Psoas muscle (tissue), 8 donors: ENCODE results near the gene DYNC1LI1. TPM values are rescaled to one million over a fixed set of nuclear protein-coding genes. Genes with fewer than 3 reads are reported as not detected.

Source experiments
- ATAC-seq, 4 donors: fragments of 200-7000 bp; cut with Tn5 transposase; one replicate each; pipeline ENCODE4 v1.9.1; 2020; ENCODE audit warnings: moderate library complexity in 3 of 4, mild to moderate bottlenecking in 2 of 4
- DNase-seq, 2 donors: peaks; one replicate each; pipeline ENCODE4 v3.0.0-alpha.2; 2020
- H3K27ac ChIP-seq: fragments of 200-600 bp; one replicate; pipeline ENCODE4 v1.8.0; 2022
- H3K27me3 ChIP-seq, 3 donors: fragments of 200-600 bp in 1 of 3; one replicate each; pipeline versions ENCODE4 v1.6.1 to v1.8.0; 2013 to 2022; ENCODE audit warnings: low read length in 2 of 3, mild to moderate bottlenecking in 2 of 3, moderate library complexity in 1 of 3; ENCODE audit not compliant: insufficient read depth in 3 of 3
- H3K36me3 ChIP-seq, 2 donors: fragments of 200-600 bp in 1 of 2; one replicate each; pipeline versions ENCODE4 v1.6.1 to v1.8.0; 2013 to 2022; ENCODE audit warnings: low read depth in 1 of 2, mild to moderate bottlenecking in 1 of 2, moderate library complexity in 1 of 2; ENCODE audit not compliant: insufficient read depth in 1 of 2
- H3K4me1 ChIP-seq: fragments of 200-600 bp; one replicate; pipeline ENCODE4 v1.8.0; 2022
- H3K4me3 ChIP-seq: fragments of 200-600 bp; one replicate; pipeline ENCODE4 v1.8.0; 2022; ENCODE audit warnings: mild to moderate bottlenecking
- H3K9me3 ChIP-seq: fragments of 200-600 bp; one replicate; pipeline ENCODE4 v1.8.0; 2022
- WGBS, 3 donors: extraction: QIAGEN DNeasy Blood & Tissue Kit; methylation state at CpG; one replicate each; pipeline versions ENCODE4 v1.1.6 to v1.1.7; 2013; 5-methylcytosine and 5-hydroxymethylcytosine counted together
- intact Hi-C, 2 donors: fragments of 100-400 bp; cut with DNase I; formaldehyde crosslinking; loops; one replicate each; pipeline versions ENCODE4 v1.11.0 to v1.14.2; 2022
- polyA plus RNA-seq, 3 donors: library from polyadenylated mRNA; stranded (reverse); fragments of 200-250 nt; gene quantifications; one replicate each; pipeline ENCODE4 v1.2.3, GENCODE V29; 2013
- total RNA-seq, 4 donors: library from RNA; stranded (reverse); fragmentation: NEBNext Ultra II Directional in 2 of 4; extraction: Animal tissue kit (Norgen Biotek cat#: 25700) in 2 of 4; gene quantifications; one replicate each; pipeline versions ENCODE4 v1.2.1 to v1.2.4, GENCODE V29; 2021 to 2023
- TF ChIP-seq, protein P1 (sequence below): fragments of 200-600 bp; IDR thresholded peaks from one replicate; pipeline ENCODE4 v1.8.0; 2022; ENCODE audit warnings: antibody characterized with exemption
- donor health status: healthy with polysubstance abuse.
- donor health status: DM: no; HTN: no; CAD: no; lungs with moderate emphysema.
- donor health status: Bipolar disorder and iron deficiency.
- donor health status: healthy.
- donor health status: DM: yes; HTN: yes; CAD: no.
- donor health status: DM: no; HTN: no; CAD: no.
- donor health status: DM: no; HTN: no; CAD: no.
- donor health status: DM: yes; HTN: yes; CAD: no.

Gene DYNC1LI1
- total and polyA plus RNA-seq, 7 donors: 37.4 to 56.8 (median 47.3) TPM

DNA sequence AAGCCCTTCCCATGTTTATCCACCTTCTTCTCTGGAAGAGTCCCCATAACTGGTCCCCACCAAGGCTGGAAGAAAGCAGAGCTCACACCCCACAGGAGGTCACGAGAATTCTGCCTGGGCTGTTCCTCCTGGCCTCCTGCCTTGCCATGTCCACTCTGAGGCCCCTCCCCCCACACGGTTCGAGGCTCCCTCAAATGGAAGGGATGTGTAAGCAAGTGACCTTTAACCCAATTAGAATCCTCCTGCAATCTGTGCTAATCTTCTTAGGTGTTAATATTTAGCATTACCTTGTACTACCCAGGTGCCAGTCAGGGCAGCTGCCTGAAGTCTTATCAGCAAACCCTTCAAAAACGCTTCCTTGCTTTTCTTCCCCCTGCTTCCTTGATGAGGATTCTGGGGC is 32.4 kb upstream of the DYNC1LI1 start:
- no peaks in the 10 kb centered on the region for H3K27me3 ChIP-seq
- intact Hi-C loops: no loop called here
- no peak overlapping the region for H3K27ac ChIP-seq
- ATAC-seq (no peak), DNase-seq (no peak)
- no peak overlapping the region for H3K4me3 ChIP-seq
- no peaks in the 10 kb centered on the region for H3K4me1 ChIP-seq
- H3K9me3 ChIP-seq: no peaks in the 10 kb centered on the region
- H3K36me3 ChIP-seq: no peaks in the 10 kb centered on the region
- TF ChIP-seq, protein P1, sequence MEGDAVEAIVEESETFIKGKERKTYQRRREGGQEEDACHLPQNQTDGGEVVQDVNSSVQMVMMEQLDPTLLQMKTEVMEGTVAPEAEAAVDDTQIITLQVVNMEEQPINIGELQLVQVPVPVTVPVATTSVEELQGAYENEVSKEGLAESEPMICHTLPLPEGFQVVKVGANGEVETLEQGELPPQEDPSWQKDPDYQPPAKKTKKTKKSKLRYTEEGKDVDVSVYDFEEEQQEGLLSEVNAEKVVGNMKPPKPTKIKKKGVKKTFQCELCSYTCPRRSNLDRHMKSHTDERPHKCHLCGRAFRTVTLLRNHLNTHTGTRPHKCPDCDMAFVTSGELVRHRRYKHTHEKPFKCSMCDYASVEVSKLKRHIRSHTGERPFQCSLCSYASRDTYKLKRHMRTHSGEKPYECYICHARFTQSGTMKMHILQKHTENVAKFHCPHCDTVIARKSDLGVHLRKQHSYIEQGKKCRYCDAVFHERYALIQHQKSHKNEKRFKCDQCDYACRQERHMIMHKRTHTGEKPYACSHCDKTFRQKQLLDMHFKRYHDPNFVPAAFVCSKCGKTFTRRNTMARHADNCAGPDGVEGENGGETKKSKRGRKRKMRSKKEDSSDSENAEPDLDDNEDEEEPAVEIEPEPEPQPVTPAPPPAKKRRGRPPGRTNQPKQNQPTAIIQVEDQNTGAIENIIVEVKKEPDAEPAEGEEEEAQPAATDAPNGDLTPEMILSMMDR: no peak
- WGBS, 3 donors: 57 to 60% (median 60%) methylated on average over 4 of the region's 4 CpGs

DNA sequence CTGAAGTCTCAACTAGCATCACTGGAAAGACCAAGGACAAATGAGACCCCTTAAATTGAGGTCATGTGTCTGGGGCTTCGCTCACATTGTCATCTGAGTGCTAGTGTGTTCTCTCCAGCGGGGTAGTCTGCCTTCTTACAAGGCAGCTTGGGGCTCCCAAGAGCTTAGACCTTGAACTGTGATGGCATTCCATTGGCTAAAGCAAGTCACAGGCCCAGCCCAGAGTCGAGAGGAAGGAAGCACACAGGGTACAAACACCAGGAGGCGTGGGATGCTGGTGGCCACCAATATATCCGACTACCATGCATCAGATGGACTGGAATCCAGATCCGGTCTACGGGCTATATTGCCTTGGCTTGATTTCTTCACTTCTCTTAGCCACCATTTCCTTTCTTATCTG is 31.5 kb upstream of the DYNC1LI1 start:
- intact Hi-C loops: no loop called here
- Histone ChIP-seq H3K9me3 (no peaks in the 10 kb centered on the region), H3K27ac (no peak overlapping the region), H3K4me1 (no peaks in the 10 kb centered on the region), H3K36me3 (no peaks in the 10 kb centered on the region), H3K4me3 (no peak overlapping the region), H3K27me3 (no peaks in the 10 kb centered on the region)
- TF ChIP-seq, protein P1: no peak
- 90 to 92% (median 90%) methylated on average over 7 of the region's 7 CpGs for WGBS, 3 donors
- ATAC-seq: no peak
- no peak for DNase-seq

DNA sequence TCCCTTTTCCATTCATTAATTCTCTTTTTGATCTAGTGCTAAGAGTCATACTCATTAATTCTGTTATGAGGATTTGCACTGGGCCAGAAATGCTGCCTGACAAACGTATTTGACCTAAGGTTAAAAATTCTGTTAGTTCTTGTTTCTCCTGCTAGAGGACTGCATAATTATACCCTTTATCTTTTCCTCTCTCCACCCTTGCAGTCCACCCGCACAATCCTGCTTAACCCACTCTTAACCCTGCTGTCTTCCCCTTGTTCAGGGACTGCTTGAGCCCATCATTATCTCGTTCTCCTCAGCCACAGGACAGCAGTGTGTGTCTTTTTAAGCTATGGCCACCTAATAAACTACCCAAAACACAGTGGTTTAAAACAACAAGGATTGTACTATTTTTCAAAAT is 31.1 kb upstream of the DYNC1LI1 start:
- intact Hi-C loops: no loop called here
- Histone ChIP-seq H3K36me3 (no peaks in the 10 kb centered on the region), H3K4me3 (no peak overlapping the region), H3K27ac (no peak overlapping the region), H3K4me1 (no peaks in the 10 kb centered on the region), H3K27me3 (no peaks in the 10 kb centered on the region), H3K9me3 (no peaks in the 10 kb centered on the region)
- DNase-seq (no peak), ATAC-seq (no peak)
- WGBS, 3 donors: 65 to 70% (median 65%) methylated on average over 3 of the region's 3 CpGs
- TF ChIP-seq, protein P1: no peak

DNA sequence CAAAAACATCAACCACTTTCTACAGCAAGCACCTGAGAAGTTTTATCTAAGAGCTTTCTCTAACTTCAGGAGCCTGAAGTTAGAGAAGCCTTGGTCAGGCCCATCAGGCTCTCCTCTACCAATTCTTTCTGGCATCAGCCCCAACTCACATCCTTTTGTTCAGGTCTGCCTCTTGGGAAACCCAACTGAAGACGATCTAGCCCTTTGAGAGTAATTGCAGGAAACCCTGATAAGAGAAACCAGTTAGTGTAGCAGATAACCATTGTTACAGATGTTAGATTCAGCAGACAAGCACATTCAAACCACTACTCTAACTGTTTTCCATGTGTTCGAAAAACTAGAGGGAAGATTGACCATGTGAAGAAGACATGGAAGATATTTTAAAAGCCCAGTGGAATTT is 27.0 kb upstream of the DYNC1LI1 start:
- H3K27ac ChIP-seq: no peak overlapping the region
- no peaks in the 10 kb centered on the region for H3K9me3 ChIP-seq
- H3K4me1 ChIP-seq: peaks cover 29% of the 10 kb centered on the region
- TF ChIP-seq, protein P1: no peak
- H3K4me3 ChIP-seq: no peak overlapping the region
- H3K36me3 ChIP-seq: no peaks in the 10 kb centered on the region
- no peak for ATAC-seq
- no peak for DNase-seq
- intact Hi-C loops: no loop called here
- 61 to 73% (median 61%) methylated on average over 2 of the region's 2 CpGs for WGBS, 3 donors
- no peaks in the 10 kb centered on the region for H3K27me3 ChIP-seq

DNA sequence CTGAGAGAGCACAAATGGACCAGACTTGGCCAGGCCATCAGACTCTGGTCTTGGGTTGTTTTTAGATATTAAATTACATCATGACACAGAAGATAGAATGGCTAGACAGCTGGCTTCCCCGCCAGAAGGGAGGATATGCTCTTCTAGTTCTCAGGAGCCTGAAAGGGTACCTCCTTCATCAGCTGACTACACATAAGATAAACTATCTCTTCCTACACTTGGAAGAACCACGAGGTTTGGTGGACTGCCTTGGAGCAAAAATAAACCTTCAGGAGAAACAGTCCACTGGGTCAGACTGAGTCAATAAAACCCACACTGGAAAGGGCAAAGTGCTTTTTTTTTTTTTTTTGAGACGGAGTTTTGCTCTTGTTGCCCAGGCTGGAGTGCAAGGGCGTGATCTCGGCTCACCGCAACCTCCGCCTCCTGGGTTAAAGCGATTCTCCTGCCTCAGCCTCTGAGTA is 26.3 kb upstream of the DYNC1LI1 start:
- 65 to 79% (median 66%) methylated on average over 8 of the region's 8 CpGs for WGBS, 3 donors
- no peaks in the 10 kb centered on the region for H3K27me3 ChIP-seq
- ATAC-seq (peak in 3 of 4 donors; percentile 68 to 83 (median 74)), DNase-seq (no peak)
- intact Hi-C loops: no loop called here
- H3K27ac ChIP-seq: peak overlapping the region; percentile 54
- no peaks in the 10 kb centered on the region for H3K9me3 ChIP-seq
- no peaks in the 10 kb centered on the region for H3K36me3 ChIP-seq
- H3K4me1 ChIP-seq: peaks cover 29% of the 10 kb centered on the region
- TF ChIP-seq, protein P1: no peak
- H3K4me3 ChIP-seq: no peak overlapping the region
